Karpas-422 (cell line): ENCODE results near the gene THAP9. TPM values are rescaled to one million over a fixed set of nuclear protein-coding genes. Genes with fewer than 3 reads are reported as not detected.

Source experiments
- DNase-seq: peaks from one replicate; pipeline ENCODE4 v3.0.0-alpha.2; 2015
- H2AFZ ChIP-seq: fragments of 200-600 bp; sonication (generic); 2 replicates; pipeline ENCODE4 v1.6.1; 2014; ENCODE audit warnings: antibody characterized with exemption, low read length, mixed read lengths
- H3K27ac ChIP-seq: fragments of 200-600 bp; sonication (generic); 2 replicates; pipeline ENCODE4 v1.5.1; 2014; ENCODE audit warnings: mild to moderate bottlenecking, low read length, moderate library complexity
- H3K27me3 ChIP-seq: fragments of 200-600 bp; sonication (generic); 2 replicates; pipeline ENCODE4 v1.6.1; 2014; ENCODE audit warnings: low read length, mixed read lengths
- H3K36me3 ChIP-seq: fragments of 200-600 bp; sonication (generic); 2 replicates; pipeline ENCODE4 v1.6.1; 2014; ENCODE audit warnings: low read length, mixed read lengths; ENCODE audit not compliant: insufficient read depth
- H3K4me1 ChIP-seq: fragments of 200-600 bp; sonication (generic); 2 replicates; pipeline ENCODE4 v1.6.1; 2014; ENCODE audit warnings: mild to moderate bottlenecking, low read length, mixed read lengths
- H3K4me2 ChIP-seq: fragments of 200-600 bp; sonication (generic); 2 replicates; pipeline ENCODE4 v1.6.1; 2014; ENCODE audit warnings: low read length, low read depth, mild to moderate bottlenecking; ENCODE audit not compliant: poor library complexity, severe bottlenecking
- H3K4me3 ChIP-seq: fragments of 200-600 bp; sonication (generic); 2 replicates; pipeline ENCODE4 v1.5.1; 2014; ENCODE audit warnings: mild to moderate bottlenecking, antibody characterized with exemption, low read length, mixed read lengths
- H3K79me2 ChIP-seq: fragments of 200-600 bp; sonication (generic); 2 replicates; pipeline ENCODE4 v1.6.1; 2014; ENCODE audit warnings: mild to moderate bottlenecking, low read length, mixed read lengths
- H3K9ac ChIP-seq: fragments of 200-600 bp; sonication (generic); 2 replicates; pipeline ENCODE4 v1.6.0; 2014; ENCODE audit warnings: low read length
- H3K9me2 ChIP-seq: fragments of 200-600 bp; sonication (generic), shearing (Covaris generic); replicated peaks from 2 replicates; pipeline ENCODE4 v1.6.0; 2014; ENCODE audit warnings: mild to moderate bottlenecking, low read length, moderate library complexity; ENCODE audit not compliant: insufficient read depth
- H3K9me3 ChIP-seq: fragments of 300-700, 200-600 bp; sonication (generic); 2 replicates; pipeline ENCODE4 v1.6.1; 2014; ENCODE audit warnings: low read length, mixed read lengths
- H4K20me1 ChIP-seq: fragments of 200-600 bp; sonication (generic); 2 replicates; pipeline ENCODE4 v1.6.1; 2014; ENCODE audit warnings: mild to moderate bottlenecking, antibody characterized with exemption, low read length, low read depth; ENCODE audit not compliant: insufficient read depth
- total RNA-seq: library from RNA; depleted of rRNA; stranded (reverse); fragments of >200 nt; shearing (Covaris generic); gene quantifications from 2 replicates; pipeline ENCODE4 v1.2.3, GENCODE V29; 2014; ENCODE audit warnings: low replicate concordance

Gene THAP9
- total RNA-seq, 1 experiment from 2014 or later = 8.2 TPM

GRCh38 chr4:82890901-82891706 lies 9.4 kb upstream of the THAP9 start, which contains the start of gene SEC31A:
SEC31A (minus strand) TSS chr4:82891153; CDS start chr4:82881936, 9,217 bp downstream.
- DNase-seq = peak; percentile 96
- Histone ChIP-seq H2AFZ (peak within 1 kb of the TSS; percentile 81; the same call in 1 of the 2 replicates), H3K4me1 (peaks cover 67% of the 10 kb centered on the region), H3K9me3 (no peaks in the 10 kb centered on the region), H3K4me2 (peak within 1 kb of the TSS; percentile 82), H3K9ac (peak within 1 kb of the TSS; percentile 91), H4K20me1 (no peaks in the 10 kb centered on the region), H3K79me2 (peaks cover 51% of the 10 kb centered on the region), H3K9me2 (no peaks in the 10 kb centered on the region), H3K27ac (peak within 1 kb of the TSS; percentile 85), H3K27me3 (no peaks in the 10 kb centered on the region), H3K4me3 (peak within 1 kb of the TSS; percentile 84), H3K36me3 (peaks cover 20% of the 10 kb centered on the region; the same call in 1 of the 2 replicates)

- no peaks in the 10 kb centered on the region for H3K9me3 ChIP-seq
- peak; percentile 46 for DNase-seq
- H3K9ac ChIP-seq = peak overlapping the region; percentile 76
- H3K4me1 ChIP-seq = peaks cover 63% of the 10 kb centered on the region
- H3K27ac ChIP-seq = peak overlapping the region; percentile 85
- H3K36me3 ChIP-seq = peaks cover 25% of the 10 kb centered on the region
- no peak overlapping the region for H2AFZ ChIP-seq
- peak overlapping the region; percentile 84 for H3K4me3 ChIP-seq
- H3K79me2 ChIP-seq = peaks cover 49% of the 10 kb centered on the region
- no peaks in the 10 kb centered on the region for H4K20me1 ChIP-seq
- peak overlapping the region; percentile 82 for H3K4me2 ChIP-seq
- H3K9me2 ChIP-seq = no peaks in the 10 kb centered on the region
- H3K27me3 ChIP-seq = no peaks in the 10 kb centered on the region
Observed at GRCh38 chr4:82891707-82892466, 8.6 kb upstream of the THAP9 start.

- no peaks in the 10 kb centered on the region for H3K9me3 ChIP-seq
- no peak for DNase-seq
- H3K79me2 ChIP-seq = peaks cover 49% of the 10 kb centered on the region
- peaks cover 64% of the 10 kb centered on the region for H3K4me1 ChIP-seq
- H3K9me2 ChIP-seq = no peaks in the 10 kb centered on the region
- no peaks in the 10 kb centered on the region for H3K27me3 ChIP-seq
- peak overlapping the region; percentile 76; the same call in 1 of the 2 replicates for H3K9ac ChIP-seq
- peak overlapping the region; percentile 82 for H3K4me2 ChIP-seq
- H4K20me1 ChIP-seq = no peaks in the 10 kb centered on the region
- no peak overlapping the region for H2AFZ ChIP-seq
- peaks cover 29% of the 10 kb centered on the region for H3K36me3 ChIP-seq
- peak overlapping the region; percentile 84 for H3K4me3 ChIP-seq
- peak overlapping the region; percentile 85 for H3K27ac ChIP-seq
Observed at GRCh38 chr4:82892467-82892802, 8.1 kb upstream of the THAP9 start.

GRCh38 chr4:82893942-82894341 lies 6.6 kb upstream of the THAP9 start:
- H3K4me1 ChIP-seq = peaks cover 76% of the 10 kb centered on the region
- peak overlapping the region; percentile 82 for H3K4me2 ChIP-seq
- H3K9me3 ChIP-seq = no peaks in the 10 kb centered on the region
- no peak overlapping the region for H3K4me3 ChIP-seq
- no peaks in the 10 kb centered on the region for H3K27me3 ChIP-seq
- H4K20me1 ChIP-seq = peaks cover 10% of the 10 kb centered on the region; the same call in 1 of the 2 replicates
- no peak overlapping the region for H3K27ac ChIP-seq
- no peaks in the 10 kb centered on the region for H3K9me2 ChIP-seq
- no peak overlapping the region for H2AFZ ChIP-seq
- peaks cover 44% of the 10 kb centered on the region for H3K36me3 ChIP-seq
- H3K9ac ChIP-seq = no peak overlapping the region; the same call in 1 of the 2 replicates
- peaks cover 52% of the 10 kb centered on the region for H3K79me2 ChIP-seq
- DNase-seq = no peak

GRCh38 chr4:82896755-82897154 lies 3.8 kb upstream of the THAP9 start:
- H3K9me3 ChIP-seq = no peaks in the 10 kb centered on the region
- no peak overlapping the region for H3K27ac ChIP-seq
- no peak overlapping the region for H3K4me3 ChIP-seq
- peaks cover 13% of the 10 kb centered on the region; the same call in 1 of the 2 replicates for H4K20me1 ChIP-seq
- H3K4me1 ChIP-seq = peaks cover 68% of the 10 kb centered on the region
- H3K36me3 ChIP-seq = peaks cover 47% of the 10 kb centered on the region
- H3K27me3 ChIP-seq = no peaks in the 10 kb centered on the region
- H2AFZ ChIP-seq = no peak overlapping the region
- H3K4me2 ChIP-seq = peak overlapping the region; percentile 87
- H3K9me2 ChIP-seq = no peaks in the 10 kb centered on the region
- H3K9ac ChIP-seq = no peak overlapping the region
- no peak for DNase-seq
- peaks cover 53% of the 10 kb centered on the region for H3K79me2 ChIP-seq

GRCh38 chr4:82898322-82899243 lies 2.0 kb upstream of the THAP9 start:
- H3K36me3 ChIP-seq = peaks cover 42% of the 10 kb centered on the region
- peak overlapping the region; percentile 82 for H3K9ac ChIP-seq
- peak overlapping the region; percentile 93 for H3K27ac ChIP-seq
- peaks cover 59% of the 10 kb centered on the region for H3K4me1 ChIP-seq
- H3K79me2 ChIP-seq = peaks cover 68% of the 10 kb centered on the region
- no peaks in the 10 kb centered on the region for H3K9me3 ChIP-seq
- no peaks in the 10 kb centered on the region for H3K9me2 ChIP-seq
- H3K27me3 ChIP-seq = no peaks in the 10 kb centered on the region
- peak overlapping the region; percentile 87 for H3K4me2 ChIP-seq
- peaks cover 13% of the 10 kb centered on the region; the same call in 1 of the 2 replicates for H4K20me1 ChIP-seq
- H3K4me3 ChIP-seq = peak overlapping the region; percentile 97
- no peak for DNase-seq
- no peak overlapping the region for H2AFZ ChIP-seq

- H3K4me2 ChIP-seq = peak overlapping the region; percentile 87
- H3K36me3 ChIP-seq = peaks cover 33% of the 10 kb centered on the region
- H3K9ac ChIP-seq = peak overlapping the region; percentile 82
- H3K27ac ChIP-seq = peak overlapping the region; percentile 93
- peak; percentile 47 for DNase-seq
- H3K9me3 ChIP-seq = no peaks in the 10 kb centered on the region
- H3K79me2 ChIP-seq = peaks cover 69% of the 10 kb centered on the region
- H4K20me1 ChIP-seq = peaks cover 13% of the 10 kb centered on the region; the same call in 1 of the 2 replicates
- H3K9me2 ChIP-seq = no peaks in the 10 kb centered on the region
- H2AFZ ChIP-seq = no peak overlapping the region
- peak overlapping the region; percentile 97 for H3K4me3 ChIP-seq
- H3K4me1 ChIP-seq = peaks cover 50% of the 10 kb centered on the region
- H3K27me3 ChIP-seq = no peaks in the 10 kb centered on the region
Observed at GRCh38 chr4:82899374-82900065, 1.0 kb upstream of the THAP9 start.
